DOHH2 (cell line): ENCODE results near the gene IL17RA.

Experiments used
- EZH2phosphoT487 ChIP-seq: fragments of 200-600 bp; sonication (generic); IDR thresholded peaks from 2 replicates; pipeline ENCODE4 v1.6.1; 2017; ENCODE audit warnings: borderline replicate concordance, mild to moderate bottlenecking, antibody characterized with exemption, low read length, moderate library complexity, mixed read lengths
- TF ChIP-seq, protein P1 (sequence below): fragments of 200-600 bp; sonication (generic); IDR thresholded peaks from one replicate; pipeline ENCODE4 v1.5.1; 2014; ENCODE audit warnings: antibody characterized with exemption, mild to moderate bottlenecking, low read depth, low read length; ENCODE audit not compliant: poor library complexity, severe bottlenecking

DNA sequence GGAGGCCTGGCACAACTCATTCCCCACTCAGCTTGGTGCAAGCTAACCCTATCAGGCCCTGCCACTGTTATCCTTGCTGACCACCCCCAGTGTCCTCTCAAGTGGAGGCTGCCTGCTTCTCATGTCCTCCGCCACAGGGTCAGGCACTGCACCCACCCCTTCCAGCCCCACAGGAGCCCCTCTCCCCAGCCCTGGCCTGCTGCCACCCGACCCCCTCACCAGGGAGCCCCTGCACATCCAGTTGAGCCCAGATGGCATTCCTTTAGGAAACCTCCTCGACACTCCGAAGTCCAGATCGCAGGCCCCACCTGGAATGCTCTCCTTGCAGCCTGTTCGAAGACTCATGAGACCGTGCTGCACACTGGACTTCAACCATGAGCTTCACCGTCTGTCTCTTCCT lies 28.0 kb upstream of the IL17RA start:
- TF ChIP-seq, protein P1, sequence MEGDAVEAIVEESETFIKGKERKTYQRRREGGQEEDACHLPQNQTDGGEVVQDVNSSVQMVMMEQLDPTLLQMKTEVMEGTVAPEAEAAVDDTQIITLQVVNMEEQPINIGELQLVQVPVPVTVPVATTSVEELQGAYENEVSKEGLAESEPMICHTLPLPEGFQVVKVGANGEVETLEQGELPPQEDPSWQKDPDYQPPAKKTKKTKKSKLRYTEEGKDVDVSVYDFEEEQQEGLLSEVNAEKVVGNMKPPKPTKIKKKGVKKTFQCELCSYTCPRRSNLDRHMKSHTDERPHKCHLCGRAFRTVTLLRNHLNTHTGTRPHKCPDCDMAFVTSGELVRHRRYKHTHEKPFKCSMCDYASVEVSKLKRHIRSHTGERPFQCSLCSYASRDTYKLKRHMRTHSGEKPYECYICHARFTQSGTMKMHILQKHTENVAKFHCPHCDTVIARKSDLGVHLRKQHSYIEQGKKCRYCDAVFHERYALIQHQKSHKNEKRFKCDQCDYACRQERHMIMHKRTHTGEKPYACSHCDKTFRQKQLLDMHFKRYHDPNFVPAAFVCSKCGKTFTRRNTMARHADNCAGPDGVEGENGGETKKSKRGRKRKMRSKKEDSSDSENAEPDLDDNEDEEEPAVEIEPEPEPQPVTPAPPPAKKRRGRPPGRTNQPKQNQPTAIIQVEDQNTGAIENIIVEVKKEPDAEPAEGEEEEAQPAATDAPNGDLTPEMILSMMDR: no peak
- no peak for TF ChIP-seq EZH2phosphoT487
